Hepatocyte (in vitro differentiated cells): Measurements from ENCODE around the gene DHX35. TPM values are rescaled to one million over a fixed set of nuclear protein-coding genes. Genes with fewer than 3 reads are reported as not detected.

Source experiments
- DNase-seq: peaks from one replicate; pipeline ENCODE4 v3.0.0-alpha.2; 2016; ENCODE audit warnings: low spot score
- H2AFZ ChIP-seq: fragments of 200-600 bp; sonication (generic); 2 replicates; pipeline ENCODE4 v1.6.0; 2016; ENCODE audit warnings: antibody characterized with exemption, mild to moderate bottlenecking
- H3K27ac ChIP-seq: fragments of 200-600 bp; sonication (generic); 2 replicates; pipeline ENCODE4 v1.5.1; 2016; ENCODE audit warnings: mild to moderate bottlenecking
- H3K27me3 ChIP-seq: fragments of 200-600 bp; sonication (generic); 2 replicates; pipeline ENCODE4 v1.6.1; 2016
- H3K36me3 ChIP-seq: fragments of 200-600 bp; sonication (generic); replicated peaks from 2 replicates; pipeline ENCODE4 v1.5.1; 2016; ENCODE audit warnings: low read depth; ENCODE audit not compliant: insufficient read depth
- H3K4me1 ChIP-seq: fragments of 200-600 bp; sonication (generic); 2 replicates; pipeline ENCODE4 v1.5.1; 2016; ENCODE audit warnings: mild to moderate bottlenecking, moderate library complexity; ENCODE audit not compliant: insufficient read depth
- H3K4me2 ChIP-seq: fragments of 200-600 bp; sonication (generic); 2 replicates; pipeline ENCODE4 v1.6.0; 2016
- H3K4me3 ChIP-seq: fragments of 200-600 bp; sonication (generic); 2 replicates; pipeline ENCODE4 v1.5.1; 2016; ENCODE audit warnings: mild to moderate bottlenecking
- H3K79me2 ChIP-seq: fragments of 200-600 bp; sonication (generic); 2 replicates; pipeline ENCODE4 v1.6.0; 2017; ENCODE audit warnings: mild to moderate bottlenecking
- H3K9me2 ChIP-seq: fragments of 200-600 bp; sonication (generic); replicated peaks from 2 replicates; pipeline ENCODE4 v1.6.0; 2017; ENCODE audit warnings: mild to moderate bottlenecking; ENCODE audit not compliant: insufficient read depth
- H3K9me3 ChIP-seq: fragments of 200-600 bp; sonication (generic); 2 replicates; pipeline ENCODE4 v1.5.1; 2016; ENCODE audit warnings: low read depth, mild to moderate bottlenecking
- H4K20me1 ChIP-seq: fragments of 200-600 bp; sonication (generic); 2 replicates; pipeline ENCODE4 v1.6.0; 2016; ENCODE audit warnings: mild to moderate bottlenecking; ENCODE audit not compliant: insufficient read depth, poor library complexity, severe bottlenecking
- EZH2 ChIP-seq: fragments of 200-600 bp; sonication (generic); IDR thresholded peaks from 2 replicates; pipeline ENCODE4 v1.6.1; 2016; ENCODE audit warnings: antibody characterized with exemption, mild to moderate bottlenecking, borderline replicate concordance
- EZH2phosphoT487 ChIP-seq: fragments of 200-600 bp; sonication (generic); IDR thresholded peaks from one replicate; pipeline ENCODE4 v1.6.1; 2018; ENCODE audit warnings: antibody characterized with exemption, mild to moderate bottlenecking, low read depth, moderate library complexity; ENCODE audit not compliant: unreplicated experiment, severe bottlenecking
- whole genome bisulfite sequencing: methylation state at CpG from one replicate; pipeline ENCODE4 v1.1.6; 2016; ENCODE audit warnings: low lambda C conversion rate; ENCODE audit errors: missing lambda C conversion rate; 5-methylcytosine and 5-hydroxymethylcytosine counted together
- polyA plus RNA-seq: library from polyadenylated mRNA; unstranded; fragments of >200 nt; fragmentation: Nextera tagmentation; extraction: Ambion mirVana; gene quantifications from 2 replicates; pipeline ENCODE4 v1.2.1, GENCODE V29; 2016
- total RNA-seq: library from RNA; depleted of rRNA; stranded (reverse); fragments of >200 nt; gene quantifications from 2 replicates; pipeline ENCODE4 v1.2.3, GENCODE V29; 2014
- TF ChIP-seq, protein P1 (sequence below): fragments of 200-600 bp; sonication (generic); IDR thresholded peaks from 2 replicates; pipeline ENCODE4 v1.5.1; 2016; ENCODE audit warnings: antibody characterized with exemption, mild to moderate bottlenecking; ENCODE audit not compliant: poor library complexity

The DHX35 gene
- total and polyA plus RNA-seq, 2 experiments from 2014 or later: 4.4 to 10.6 TPM

DNA sequence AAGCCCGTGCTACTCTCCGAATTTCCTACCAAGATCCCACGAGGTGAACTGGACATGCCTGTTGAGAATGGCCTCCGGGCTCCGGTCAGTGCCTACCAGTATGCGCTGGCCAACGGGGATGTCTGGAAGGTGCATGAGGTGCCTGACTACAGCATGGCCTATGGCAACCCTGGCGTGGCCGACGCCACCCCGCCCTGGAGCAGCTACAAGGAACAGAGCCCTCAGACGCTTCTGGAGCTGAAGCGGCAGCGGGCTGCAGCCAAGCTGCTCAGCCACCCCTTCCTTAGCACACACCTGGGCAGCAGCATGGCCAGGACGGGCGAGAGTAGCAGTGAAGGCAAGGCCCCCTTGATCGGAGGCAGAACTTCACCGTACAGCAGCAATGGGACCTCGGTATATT is 44.0 kb upstream of the DHX35 start:
- H3K79me2 ChIP-seq: no peaks in the 10 kb centered on the region
- no peaks in the 10 kb centered on the region for H3K9me3 ChIP-seq
- H3K9me2 ChIP-seq: no peaks in the 10 kb centered on the region
- H3K36me3 ChIP-seq: no peaks in the 10 kb centered on the region
- H3K4me1 ChIP-seq: no peaks in the 10 kb centered on the region
- TF ChIP-seq EZH2: no peak
- no peak for TF ChIP-seq EZH2phosphoT487
- TF ChIP-seq, protein P1, sequence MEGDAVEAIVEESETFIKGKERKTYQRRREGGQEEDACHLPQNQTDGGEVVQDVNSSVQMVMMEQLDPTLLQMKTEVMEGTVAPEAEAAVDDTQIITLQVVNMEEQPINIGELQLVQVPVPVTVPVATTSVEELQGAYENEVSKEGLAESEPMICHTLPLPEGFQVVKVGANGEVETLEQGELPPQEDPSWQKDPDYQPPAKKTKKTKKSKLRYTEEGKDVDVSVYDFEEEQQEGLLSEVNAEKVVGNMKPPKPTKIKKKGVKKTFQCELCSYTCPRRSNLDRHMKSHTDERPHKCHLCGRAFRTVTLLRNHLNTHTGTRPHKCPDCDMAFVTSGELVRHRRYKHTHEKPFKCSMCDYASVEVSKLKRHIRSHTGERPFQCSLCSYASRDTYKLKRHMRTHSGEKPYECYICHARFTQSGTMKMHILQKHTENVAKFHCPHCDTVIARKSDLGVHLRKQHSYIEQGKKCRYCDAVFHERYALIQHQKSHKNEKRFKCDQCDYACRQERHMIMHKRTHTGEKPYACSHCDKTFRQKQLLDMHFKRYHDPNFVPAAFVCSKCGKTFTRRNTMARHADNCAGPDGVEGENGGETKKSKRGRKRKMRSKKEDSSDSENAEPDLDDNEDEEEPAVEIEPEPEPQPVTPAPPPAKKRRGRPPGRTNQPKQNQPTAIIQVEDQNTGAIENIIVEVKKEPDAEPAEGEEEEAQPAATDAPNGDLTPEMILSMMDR: no peak
- WGBS: 96% methylated on average over 19 of the region's 19 CpGs
- no peaks in the 10 kb centered on the region for H4K20me1 ChIP-seq
- no peak for DNase-seq
- H3K27ac ChIP-seq: no peak overlapping the region
- no peak overlapping the region for H2AFZ ChIP-seq
- no peaks in the 10 kb centered on the region for H3K27me3 ChIP-seq
- H3K4me2 ChIP-seq: no peak overlapping the region
- no peak overlapping the region for H3K4me3 ChIP-seq

DNA sequence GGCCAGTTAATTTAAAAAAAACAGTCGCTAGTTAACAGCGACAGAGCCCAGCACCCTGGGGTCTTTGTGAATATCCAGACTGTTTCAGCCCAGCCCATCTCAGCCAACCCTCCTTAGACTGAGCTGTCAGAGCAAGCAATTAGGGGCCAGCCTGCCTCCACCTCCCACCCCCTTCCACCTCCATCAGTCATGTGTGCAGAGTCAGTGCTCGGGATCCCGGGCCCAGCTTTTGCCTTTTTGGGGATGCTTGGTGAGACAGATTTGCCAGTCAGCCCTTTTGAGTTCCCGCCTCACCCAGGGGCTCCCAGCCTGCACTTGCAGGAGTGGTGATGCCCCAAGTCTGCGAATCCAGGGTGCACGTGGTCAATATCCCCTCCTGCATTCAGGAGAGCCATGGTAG is 42.5 kb upstream of the DHX35 start:
- H3K4me3 ChIP-seq: no peak overlapping the region
- no peak overlapping the region for H3K27ac ChIP-seq
- no peaks in the 10 kb centered on the region for H3K9me3 ChIP-seq
- H3K79me2 ChIP-seq: no peaks in the 10 kb centered on the region
- H3K36me3 ChIP-seq: no peaks in the 10 kb centered on the region
- no peak for DNase-seq
- TF ChIP-seq EZH2phosphoT487 (no peak), EZH2 (no peak)
- TF ChIP-seq, protein P1: no peak
- H3K4me2 ChIP-seq: no peak overlapping the region
- no peaks in the 10 kb centered on the region for H3K27me3 ChIP-seq
- no peaks in the 10 kb centered on the region for H3K4me1 ChIP-seq
- no peaks in the 10 kb centered on the region for H3K9me2 ChIP-seq
- WGBS: 79% methylated on average over 7 of the region's 7 CpGs
- no peaks in the 10 kb centered on the region for H4K20me1 ChIP-seq
- H2AFZ ChIP-seq: no peak overlapping the region

DNA sequence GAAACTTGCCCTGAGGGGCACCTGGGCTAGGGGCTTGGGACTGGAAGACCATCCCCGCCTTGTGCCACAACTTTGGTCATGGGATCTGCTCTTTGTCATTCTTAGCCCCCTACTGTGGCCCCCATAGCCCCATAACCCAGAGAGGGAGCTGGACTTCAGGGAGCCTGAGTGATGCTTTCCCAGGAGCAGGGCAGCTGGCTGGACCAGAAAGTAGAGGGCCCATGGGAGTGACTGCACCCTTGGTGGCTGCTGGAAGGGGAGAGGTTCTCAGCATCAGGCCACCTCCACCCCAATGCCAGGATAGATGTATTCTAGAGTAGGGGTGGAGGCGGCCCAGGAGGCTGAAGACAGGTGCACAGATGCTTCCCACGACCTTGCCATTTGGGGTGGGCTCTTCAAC is 41.7 kb upstream of the DHX35 start:
- Histone ChIP-seq H3K4me2 (no peak overlapping the region), H3K79me2 (no peaks in the 10 kb centered on the region), H3K36me3 (no peaks in the 10 kb centered on the region), H2AFZ (no peak overlapping the region), H3K27ac (no peak overlapping the region), H3K4me1 (no peaks in the 10 kb centered on the region), H4K20me1 (no peaks in the 10 kb centered on the region), H3K27me3 (no peaks in the 10 kb centered on the region), H3K9me2 (no peaks in the 10 kb centered on the region), H3K9me3 (no peaks in the 10 kb centered on the region), H3K4me3 (no peak overlapping the region)
- TF ChIP-seq, protein P1: no peak
- TF ChIP-seq EZH2 (no peak), EZH2phosphoT487 (no peak)
- WGBS: 80% methylated on average over 3 of the region's 3 CpGs
- no peak for DNase-seq

DNA sequence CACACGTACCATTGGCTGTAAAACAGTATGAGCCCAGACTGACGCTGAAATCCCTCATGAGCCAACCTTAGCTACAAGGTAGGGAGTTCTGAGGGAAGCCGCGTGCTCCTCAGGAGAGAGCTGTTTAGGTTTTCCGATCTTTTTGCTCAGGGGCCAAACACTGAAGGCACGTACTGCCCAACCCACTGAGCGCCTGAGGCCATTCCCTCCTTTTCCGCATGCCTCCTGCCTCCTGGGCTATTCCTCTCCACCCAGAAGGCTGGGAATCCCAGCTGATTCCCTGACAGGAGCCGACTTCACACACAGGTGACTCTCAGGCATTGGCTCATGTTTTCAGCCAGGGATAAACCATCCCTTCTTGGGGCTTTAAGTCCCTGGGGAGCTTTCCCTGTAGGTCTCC is 41.3 kb upstream of the DHX35 start:
- H3K4me1 ChIP-seq: no peaks in the 10 kb centered on the region
- no peak overlapping the region for H3K4me3 ChIP-seq
- H3K9me2 ChIP-seq: no peaks in the 10 kb centered on the region
- no peaks in the 10 kb centered on the region for H3K36me3 ChIP-seq
- no peak overlapping the region for H3K27ac ChIP-seq
- no peaks in the 10 kb centered on the region for H3K9me3 ChIP-seq
- H3K27me3 ChIP-seq: no peaks in the 10 kb centered on the region
- 85% methylated on average over 9 of the region's 9 CpGs for WGBS
- no peaks in the 10 kb centered on the region for H3K79me2 ChIP-seq
- no peak overlapping the region for H3K4me2 ChIP-seq
- H4K20me1 ChIP-seq: no peaks in the 10 kb centered on the region
- DNase-seq: no peak
- H2AFZ ChIP-seq: no peak overlapping the region
- no peak for TF ChIP-seq EZH2phosphoT487
- no peak for TF ChIP-seq EZH2
- TF ChIP-seq, protein P1: no peak
